Trophoblast cell (in vitro differentiated cells and primary cell): ENCODE results near the gene SERTAD1.

Experiments
- DNase-seq, 2 donors: peaks; one replicate each; pipeline ENCODE4 v3.0.0-alpha.2; 2016
- H2AFZ ChIP-seq: 2 replicates; pipeline ENCODE4 v1.6.1; 2013; ENCODE audit warnings: low read length, moderate library complexity, mild to moderate bottlenecking; ENCODE audit not compliant: insufficient read depth, poor library complexity
- H2AK5ac ChIP-seq: 2 replicates; pipeline ENCODE4 v1.6.1; 2013; ENCODE audit warnings: mild to moderate bottlenecking, low read length
- H2BK120ac ChIP-seq: 2 replicates; pipeline ENCODE4 v1.6.1; 2013; ENCODE audit warnings: low read length, mild to moderate bottlenecking, moderate library complexity; ENCODE audit not compliant: insufficient read depth, poor library complexity
- H2BK12ac ChIP-seq: 2 replicates; pipeline ENCODE4 v1.6.1; 2013; ENCODE audit warnings: mild to moderate bottlenecking, low read length, moderate library complexity
- H2BK5ac ChIP-seq: 2 replicates; pipeline ENCODE4 v1.6.1; 2013; ENCODE audit warnings: low read length, low read depth, moderate library complexity, mild to moderate bottlenecking; ENCODE audit not compliant: poor library complexity
- H3K14ac ChIP-seq: 2 replicates; pipeline ENCODE4 v1.6.1; 2013; ENCODE audit warnings: mild to moderate bottlenecking, low read length
- H3K18ac ChIP-seq: 2 replicates; pipeline ENCODE4 v1.6.1; 2013; ENCODE audit warnings: mild to moderate bottlenecking, low read length
- H3K23ac ChIP-seq: 2 replicates; pipeline ENCODE4 v1.6.1; 2013; ENCODE audit warnings: low read length
- H3K27ac ChIP-seq: 2 replicates; pipeline ENCODE4 v1.5.1; 2013; ENCODE audit warnings: low read depth, mild to moderate bottlenecking, inconsistent platforms, low read length, moderate library complexity
- H3K27me3 ChIP-seq: 2 replicates; pipeline ENCODE4 v1.6.1; 2013; ENCODE audit warnings: inconsistent platforms, mild to moderate bottlenecking, low read length, moderate library complexity; ENCODE audit not compliant: insufficient read depth
- H3K36me3 ChIP-seq, 2 experiments: 1 replicate in 1 of 2; 2 replicates in 1 of 2; pipeline ENCODE4 v1.6.1; 2013; ENCODE audit warnings: low read length in 2 of 2, mild to moderate bottlenecking in 2 of 2, moderate library complexity in 1 of 2; ENCODE audit not compliant: insufficient read depth in 2 of 2, control insufficient read depth in 1 of 2
- H3K4ac ChIP-seq: 2 replicates; pipeline ENCODE4 v1.6.1; 2013; ENCODE audit warnings: low read depth, mild to moderate bottlenecking, low read length, moderate library complexity
- H3K4me1 ChIP-seq, 2 experiments: 1 replicate in 1 of 2; 2 replicates in 1 of 2; pipeline ENCODE4 v1.6.1; 2013; ENCODE audit warnings: low read length in 2 of 2, mild to moderate bottlenecking in 2 of 2, moderate library complexity in 1 of 2; ENCODE audit not compliant: insufficient read depth in 2 of 2, control insufficient read depth in 1 of 2
- H3K4me2 ChIP-seq: 2 replicates; pipeline ENCODE4 v1.6.1; 2013; ENCODE audit warnings: inconsistent platforms, mild to moderate bottlenecking, low read length, moderate library complexity
- H3K4me3 ChIP-seq: 2 replicates; pipeline ENCODE4 v1.5.1; 2013; ENCODE audit warnings: mild to moderate bottlenecking, low read depth, low read length, inconsistent platforms
- H3K79me1 ChIP-seq: one replicate; pipeline ENCODE4 v1.6.1; 2013; ENCODE audit warnings: low read length
- H3K79me2 ChIP-seq: 2 replicates; pipeline ENCODE4 v1.6.1; 2013; ENCODE audit warnings: low read length, mild to moderate bottlenecking; ENCODE audit not compliant: control insufficient read depth, insufficient read depth, poor library complexity
- H3K9ac ChIP-seq: 2 replicates; pipeline ENCODE4 v1.6.1; 2013; ENCODE audit warnings: mild to moderate bottlenecking, low read length
- H3K9me3 ChIP-seq: 2 replicates; pipeline ENCODE4 v1.6.1; 2013; ENCODE audit warnings: low read depth, mild to moderate bottlenecking, control low read depth, inconsistent platforms, low read length; ENCODE audit not compliant: insufficient read depth
- H4K12ac ChIP-seq: 2 replicates; pipeline ENCODE4 v1.6.1; 2013; ENCODE audit warnings: low read depth, mild to moderate bottlenecking, low read length, moderate library complexity
- H4K8ac ChIP-seq: 2 replicates; pipeline ENCODE4 v1.6.1; 2013; ENCODE audit warnings: low read depth, mild to moderate bottlenecking, low read length, moderate library complexity
- H4K91ac ChIP-seq: one replicate; pipeline ENCODE4 v1.6.1; 2013; ENCODE audit warnings: low read depth, mild to moderate bottlenecking, low read length, moderate library complexity
- WGBS: extraction: QIAGEN DNeasy Blood & Tissue Kit; methylation state at CpG from one replicate; pipeline ENCODE4 v1.1.7; 2013; ENCODE audit warnings: missing lambda C conversion rate; ENCODE audit not compliant: insufficient read length, insufficient coverage; ENCODE audit errors: extremely low coverage; 5-methylcytosine and 5-hydroxymethylcytosine counted together

The SERTAD1 gene

GRCh38 chr19:40400559-40400958 lies 25.2 kb downstream of the SERTAD1 start:
- H2AFZ ChIP-seq: no peak overlapping the region
- H2BK120ac ChIP-seq: no peak overlapping the region
- no peak overlapping the region for H3K27ac ChIP-seq
- no peak overlapping the region for H4K8ac ChIP-seq
- H3K79me1 ChIP-seq: peaks cover 7% of the 10 kb centered on the region
- H2AK5ac ChIP-seq: no peak overlapping the region
- H3K9me3 ChIP-seq: peaks cover 4% of the 10 kb centered on the region
- no peaks in the 10 kb centered on the region for H3K36me3 ChIP-seq
- H3K79me2 ChIP-seq: no peaks in the 10 kb centered on the region
- H3K27me3 ChIP-seq: no peaks in the 10 kb centered on the region
- H3K14ac ChIP-seq: no peak overlapping the region
- no peak overlapping the region for H4K12ac ChIP-seq
- H3K23ac ChIP-seq: no peak overlapping the region
- no peak overlapping the region for H3K18ac ChIP-seq
- H3K4ac ChIP-seq: no peak overlapping the region
- H3K4me3 ChIP-seq: no peak overlapping the region
- no peak overlapping the region for H2BK5ac ChIP-seq
- H4K91ac ChIP-seq: no peak overlapping the region
- DNase-seq: no peak
- peaks cover 0 to 3% of the 10 kb centered on the region in 2 experiments for H3K4me1 ChIP-seq
- H3K4me2 ChIP-seq: no peak overlapping the region
- WGBS: no CpG with 5 or more reads among the region's 3 CpGs
- H3K9ac ChIP-seq: no peak overlapping the region
- no peak overlapping the region for H2BK12ac ChIP-seq

- Histone ChIP-seq H3K27ac (no peak overlapping the region), H2AFZ (no peak overlapping the region), H3K14ac (no peak overlapping the region), H3K36me3 (no peaks in the 10 kb centered on the region), H3K4me2 (no peak overlapping the region), H3K4ac (no peak overlapping the region), H3K4me3 (no peak overlapping the region), H3K18ac (no peak overlapping the region), H3K23ac (no peak overlapping the region), H2AK5ac (no peak overlapping the region), H3K79me2 (no peaks in the 10 kb centered on the region), H4K8ac (no peak overlapping the region), H3K9ac (no peak overlapping the region), H4K91ac (no peak overlapping the region), H4K12ac (no peak overlapping the region), H2BK12ac (no peak overlapping the region), H3K4me1 (peaks cover 0 to 5% of the 10 kb centered on the region in 2 experiments), H3K9me3 (peaks cover 4% of the 10 kb centered on the region), H2BK5ac (no peak overlapping the region), H3K27me3 (no peaks in the 10 kb centered on the region), H3K79me1 (peaks cover under 1% of the 10 kb centered on the region), H2BK120ac (no peak overlapping the region)
- WGBS: no CpG with 5 or more reads among the region's 49 CpGs
- DNase-seq: peak; percentile 81 to 82
Measured at GRCh38 chr19:40398417-40399131, 27.2 kb downstream of the SERTAD1 start.

- Histone ChIP-seq H3K4me2 (no peak overlapping the region), H3K79me1 (peaks cover 8% of the 10 kb centered on the region), H3K79me2 (no peaks in the 10 kb centered on the region), H3K18ac (no peak overlapping the region), H2BK5ac (no peak overlapping the region), H3K9me3 (peaks cover 4% of the 10 kb centered on the region), H2AFZ (no peak overlapping the region), H2BK120ac (no peak overlapping the region), H3K27me3 (no peaks in the 10 kb centered on the region), H3K9ac (no peak overlapping the region), H3K27ac (no peak overlapping the region), H3K4ac (no peak overlapping the region), H3K36me3 (no peaks in the 10 kb centered on the region), H3K4me1 (peaks cover 6 to 15% of the 10 kb centered on the region in 2 experiments), H3K23ac (no peak overlapping the region), H4K91ac (no peak overlapping the region), H4K8ac (no peak overlapping the region), H4K12ac (no peak overlapping the region), H3K4me3 (no peak overlapping the region), H3K14ac (no peak overlapping the region), H2BK12ac (no peak overlapping the region), H2AK5ac (no peak overlapping the region)
- no peak for DNase-seq
- no CpG with 5 or more reads among the region's 22 CpGs for WGBS
Measured at GRCh38 chr19:40397568-40397906, 28.3 kb downstream of the SERTAD1 start.

GRCh38 chr19:40396886-40397567 lies 28.8 kb downstream of the SERTAD1 start:
- no peak overlapping the region for H4K8ac ChIP-seq
- H2BK120ac ChIP-seq: no peak overlapping the region
- no peaks in the 10 kb centered on the region for H3K27me3 ChIP-seq
- no peak overlapping the region for H2BK12ac ChIP-seq
- no CpG with 5 or more reads among the region's 20 CpGs for WGBS
- no peak overlapping the region for H2BK5ac ChIP-seq
- no peak for DNase-seq
- H4K91ac ChIP-seq: no peak overlapping the region
- no peak overlapping the region for H3K14ac ChIP-seq
- no peak overlapping the region for H2AFZ ChIP-seq
- no peak overlapping the region for H4K12ac ChIP-seq
- H3K79me1 ChIP-seq: peaks cover 13% of the 10 kb centered on the region
- no peaks in the 10 kb centered on the region for H3K36me3 ChIP-seq
- no peak overlapping the region for H3K27ac ChIP-seq
- no peak overlapping the region for H3K4me3 ChIP-seq
- no peak overlapping the region for H3K9ac ChIP-seq
- H3K18ac ChIP-seq: no peak overlapping the region
- H3K4ac ChIP-seq: no peak overlapping the region
- no peak overlapping the region for H2AK5ac ChIP-seq
- H3K4me1 ChIP-seq: peaks cover 11 to 20% of the 10 kb centered on the region in 2 experiments
- H3K23ac ChIP-seq: no peak overlapping the region
- no peak overlapping the region for H3K4me2 ChIP-seq
- H3K79me2 ChIP-seq: peaks cover 1% of the 10 kb centered on the region
- H3K9me3 ChIP-seq: peaks cover 4% of the 10 kb centered on the region
